ENCODE data around the gene KANK2. TPM values are rescaled to one million over a fixed set of nuclear protein-coding genes. Genes with fewer than 3 reads are reported as not detected.

The KANK2 gene
- total RNA-seq, 6 donors from 2014 or later, result 144 to 295 (median 240) TPM

- peaks cover 0 to 98% (median 55%) of the 10 kb centered on the region in 4 donors for H3K36me3 ChIP-seq
- H3K27me3 ChIP-seq, result no peaks in the 10 kb centered on the region
- ATAC-seq (ENCODE audit: low FRiP score in 2 of 2) (no peak), DNase-seq (no peak)
- WGBS, 2 donors, result 83% methylated on average over 5 of the region's 5 CpGs
- no peak overlapping the region for H3K4me3 ChIP-seq
- TF ChIP-seq EP300 (IDR thresholded peaks at IDR 0.05), result no peak
- no peak for TF ChIP-seq CTCF (IDR thresholded peaks at IDR 0.05)
- no peak for TF ChIP-seq POLR2A (IDR thresholded peaks at IDR 0.05)
- no peak for TF ChIP-seq POLR2AphosphoS5 (IDR thresholded peaks at IDR 0.05)
- H3K9me3 ChIP-seq, result peaks cover 0 to 4% (median 0%) of the 10 kb centered on the region in 4 donors
- no peaks in the 10 kb centered on the region for H3K4me1 ChIP-seq
- no peak overlapping the region for H3K27ac ChIP-seq
Measured at GRCh38 chr19:11234486-11235075, 37.2 kb upstream of the KANK2 start.

- no peak overlapping the region for H3K27ac ChIP-seq
- H3K27me3 ChIP-seq, result no peaks in the 10 kb centered on the region
- no peak for TF ChIP-seq POLR2AphosphoS5 (IDR thresholded peaks at IDR 0.05)
- TF ChIP-seq POLR2A (IDR thresholded peaks at IDR 0.05), result no peak
- TF ChIP-seq EP300 (IDR thresholded peaks at IDR 0.05), result no peak
- no peak for TF ChIP-seq CTCF (IDR thresholded peaks at IDR 0.05)
- DNase-seq (peak in 1 of 2 donors; percentile 71), ATAC-seq (ENCODE audit: low FRiP score in 2 of 2) (no peak)
- H3K4me3 ChIP-seq, result no peak overlapping the region
- H3K9me3 ChIP-seq, result no peaks in the 10 kb centered on the region
- H3K4me1 ChIP-seq, result no peaks in the 10 kb centered on the region
- 90 to 92% methylated on average over 12 to 15 of the region's 15 CpGs for WGBS, 2 donors
- peaks cover 0 to 98% (median 50%) of the 10 kb centered on the region in 4 donors for H3K36me3 ChIP-seq
Measured at GRCh38 chr19:11233073-11233472, 35.7 kb upstream of the KANK2 start.

- DNase-seq (no peak), ATAC-seq (ENCODE audit: low FRiP score in 2 of 2) (peak in 1 of 2 donors; percentile 22)
- 89 to 93% methylated on average over 4 of the region's 4 CpGs for WGBS, 2 donors
Measured at GRCh38 chr19:11232555-11232954, 35.2 kb upstream of the KANK2 start.

GRCh38 chr19:11230621-11231386 lies 33.5 kb upstream of the KANK2 start:
- Histone ChIP-seq H3K27ac (no peak overlapping the region), H3K36me3 (peaks cover 0 to 99% (median 46%) of the 10 kb centered on the region in 4 donors), H3K4me3 (no peak overlapping the region), H3K27me3 (no peaks in the 10 kb centered on the region), H3K9me3 (no peaks in the 10 kb centered on the region), H3K4me1 (no peaks in the 10 kb centered on the region)
- DNase-seq (no peak), ATAC-seq (ENCODE audit: low FRiP score in 2 of 2) (no peak)
- WGBS, 2 donors, result 92 to 97% methylated on average over 7 of the region's 7 CpGs
- no peak for TF ChIP-seq POLR2A (IDR thresholded peaks at IDR 0.05)
- TF ChIP-seq POLR2AphosphoS5 (IDR thresholded peaks at IDR 0.05), result no peak
- no peak for TF ChIP-seq CTCF (IDR thresholded peaks at IDR 0.05)
- no peak for TF ChIP-seq EP300 (IDR thresholded peaks at IDR 0.05)

More at GRCh38 chr19:11232555-11232954, 35.2 kb upstream of the KANK2 start:
- Histone ChIP-seq H3K36me3 (peaks cover 0 to 98% (median 49%) of the 10 kb centered on the region in 4 donors), H3K4me1 (no peaks in the 10 kb centered on the region), H3K27me3 (no peaks in the 10 kb centered on the region), H3K4me3 (no peak overlapping the region), H3K27ac (no peak overlapping the region), H3K9me3 (no peaks in the 10 kb centered on the region)
- TF ChIP-seq POLR2AphosphoS5 (IDR thresholded peaks at IDR 0.05) (no peak), EP300 (IDR thresholded peaks at IDR 0.05) (no peak), CTCF (IDR thresholded peaks at IDR 0.05) (no peak), POLR2A (IDR thresholded peaks at IDR 0.05) (no peak)

Data from upper lobe of left lung (tissue), 6 donors.